ENCODE results near the gene MMP21.

DNA sequence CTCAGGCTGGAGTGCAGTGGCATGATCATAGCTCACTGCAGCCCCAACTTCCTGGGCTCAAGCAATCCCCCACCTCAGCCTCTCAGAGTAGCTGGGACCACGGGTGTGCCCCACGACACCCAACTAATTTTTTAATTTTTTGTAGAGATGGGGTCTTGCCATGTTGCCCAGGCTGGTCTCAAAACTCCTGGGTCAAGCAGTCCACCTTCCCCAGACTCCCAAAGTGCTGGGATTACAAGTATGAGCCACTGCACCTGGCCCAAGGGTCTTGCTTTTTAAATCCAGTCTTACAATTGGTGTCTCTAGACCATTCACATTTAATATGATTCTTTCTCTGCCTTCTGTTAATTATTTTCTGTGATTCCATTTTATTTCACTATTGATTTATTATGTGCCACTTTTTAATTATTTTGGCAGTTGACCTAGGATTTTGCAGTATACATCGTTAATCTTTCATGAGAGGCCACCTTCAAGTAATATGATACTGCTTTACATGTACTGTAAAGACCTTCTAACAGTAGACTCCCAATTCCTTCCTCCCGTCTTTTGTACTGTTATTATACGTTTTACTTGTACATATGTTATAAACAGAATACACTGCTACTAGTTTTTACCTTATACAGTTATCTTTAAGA lies 18.7 kb downstream of the MMP21 start:
- no peak for TF ChIP-seq CTCF (conservative IDR thresholded peaks at IDR 0.05)
- no peak for TF ChIP-seq ZFX (IDR thresholded peaks at IDR 0.05)

Data from C4-2B (cell line).